Measurements from ENCODE around the gene CDC14B.
"Not testable (repeated sequence)": the region's sequence is repeated elsewhere in the genome, so short reads cannot be mapped to it uniquely, and the experiment has no call there.

The CDC14B gene

DNA sequence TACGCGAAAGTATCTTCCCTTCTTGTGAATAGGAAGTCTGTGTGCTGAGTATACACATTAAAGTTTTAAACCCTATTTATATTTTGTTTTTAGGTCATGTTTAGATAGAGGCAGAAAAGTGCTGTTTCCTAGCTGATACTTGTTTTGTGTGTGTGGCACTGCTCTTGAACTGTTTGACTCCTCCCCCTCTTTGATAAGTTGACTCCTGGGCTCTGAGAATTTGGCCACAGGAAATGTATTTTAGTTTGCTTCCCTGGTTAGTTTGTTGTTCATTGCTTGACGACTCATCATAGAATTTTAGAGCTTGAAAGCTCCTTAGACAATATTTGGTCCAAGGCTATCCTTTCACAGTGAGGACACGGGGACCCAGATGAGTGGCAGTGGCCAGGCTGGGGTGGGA, 2.0 kb upstream of the CDC14B start:
- DNase-seq, result no peak

- no peak for DNase-seq
These were observed 1.2 kb upstream of the CDC14B start for GRCh38 chr9:96620832-96621269.

- DNase-seq, result no peak
These were observed 505 bp upstream of the CDC14B start for GRCh38 chr9:96620181-96620514.

GRCh38 chr9:96619124-96619465, 548 bp downstream of the CDC14B start:
- DNase-seq, result no peak

DNA sequence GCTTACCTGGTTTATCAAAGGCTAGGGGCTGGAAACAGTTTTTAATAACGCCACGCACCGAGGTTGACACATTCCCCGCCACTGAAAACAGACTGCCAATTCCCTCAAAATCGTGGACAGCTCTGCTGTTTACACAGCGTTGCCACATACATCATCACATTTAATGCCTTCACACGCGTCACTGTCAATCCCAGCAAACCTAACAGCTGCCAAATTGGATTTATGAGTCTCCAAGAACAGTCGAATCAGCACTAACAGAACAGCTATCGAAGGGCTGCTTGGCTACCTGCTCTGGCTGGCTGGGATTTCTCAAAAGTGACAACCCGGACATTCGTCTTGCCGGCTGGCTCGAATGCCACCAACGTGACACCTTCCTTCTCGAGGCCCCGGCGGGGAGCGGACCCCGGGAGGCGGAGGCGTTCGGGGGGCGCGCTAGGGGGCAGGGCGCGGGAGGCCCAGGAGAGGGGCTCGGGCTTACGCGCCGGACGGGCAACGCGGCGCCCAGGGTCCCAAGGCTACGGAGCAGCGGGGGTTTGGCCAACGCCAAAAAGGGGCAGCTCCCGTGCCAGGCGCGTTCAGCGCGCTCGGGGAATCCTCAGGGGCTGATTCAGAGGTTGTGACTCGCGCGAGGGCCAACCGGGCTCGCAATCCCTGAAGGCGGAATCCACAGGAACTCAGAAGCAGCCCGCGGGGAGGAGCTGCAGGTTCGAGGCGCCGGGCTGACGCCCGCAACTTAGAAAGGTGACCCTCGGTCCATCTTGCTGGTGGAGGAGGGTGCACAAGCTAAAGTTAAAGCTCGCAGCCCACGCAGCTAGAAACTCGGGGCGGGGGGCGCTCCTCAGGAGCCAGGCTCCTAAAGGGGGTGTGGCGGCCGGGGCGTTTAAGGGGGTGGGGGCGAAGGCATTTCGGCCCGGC, 1.2 kb downstream of the CDC14B start:
- DNase-seq, result peak in 3 of 5 experiments; percentile 4 to 9 (median 8)

DNA sequence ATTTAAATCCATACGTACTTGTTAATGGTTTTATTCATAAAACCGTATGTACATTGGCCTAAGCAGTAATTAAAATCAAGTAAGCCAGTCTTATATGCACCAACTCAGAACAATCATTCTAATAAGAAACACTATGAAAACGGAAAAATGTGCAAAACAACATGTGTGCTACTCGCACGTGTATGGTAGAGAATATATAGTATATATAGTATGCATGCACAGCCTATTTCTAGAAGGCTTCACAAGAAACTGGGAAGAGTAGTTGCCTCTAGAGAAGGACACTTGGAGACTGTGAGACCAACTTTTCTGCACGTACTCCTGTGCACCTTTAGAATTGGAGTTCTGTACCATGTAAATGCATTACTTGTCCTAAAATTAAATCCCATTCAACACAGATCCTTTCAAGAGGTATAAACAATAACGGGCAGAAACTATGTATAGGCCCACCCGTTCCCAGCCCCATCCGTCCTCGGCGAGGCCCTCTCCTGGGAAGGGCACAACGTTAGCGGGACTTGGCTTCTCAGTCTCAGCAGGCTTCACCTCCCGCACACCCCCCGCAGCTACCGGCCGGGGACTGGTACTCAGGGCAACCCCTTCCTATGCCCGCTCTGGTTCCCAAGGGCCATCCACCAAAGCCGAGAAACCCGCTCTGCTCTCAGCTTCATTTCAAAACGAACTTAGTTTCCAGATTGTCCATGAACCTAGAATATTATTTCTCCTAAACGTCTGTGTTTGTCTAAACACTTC, 2.0 kb downstream of the CDC14B start:
- DNase-seq, result no peak

GRCh38 chr9:96616817-96617438, 2.7 kb downstream of the CDC14B start:
- DNase-seq, result no peak

DNA sequence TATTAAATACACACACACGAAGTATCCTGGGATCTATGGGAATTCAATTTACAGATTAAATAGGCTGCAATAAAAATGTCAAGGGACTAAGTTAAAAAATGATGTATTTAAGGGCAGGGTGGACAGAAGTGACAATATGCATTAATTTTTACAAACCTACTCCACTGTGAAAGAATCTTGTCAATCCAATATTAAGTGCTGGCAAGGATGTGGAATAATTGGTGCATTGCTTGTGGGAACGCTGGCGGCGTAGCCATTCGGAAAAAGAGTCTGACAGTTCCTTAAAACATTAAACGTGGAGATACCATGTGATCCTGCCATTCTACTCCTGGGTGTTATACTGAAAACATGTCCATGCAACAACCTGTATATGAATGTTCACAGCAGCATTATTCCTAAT, 4.2 kb downstream of the CDC14B start:
- no peak for DNase-seq

DNA sequence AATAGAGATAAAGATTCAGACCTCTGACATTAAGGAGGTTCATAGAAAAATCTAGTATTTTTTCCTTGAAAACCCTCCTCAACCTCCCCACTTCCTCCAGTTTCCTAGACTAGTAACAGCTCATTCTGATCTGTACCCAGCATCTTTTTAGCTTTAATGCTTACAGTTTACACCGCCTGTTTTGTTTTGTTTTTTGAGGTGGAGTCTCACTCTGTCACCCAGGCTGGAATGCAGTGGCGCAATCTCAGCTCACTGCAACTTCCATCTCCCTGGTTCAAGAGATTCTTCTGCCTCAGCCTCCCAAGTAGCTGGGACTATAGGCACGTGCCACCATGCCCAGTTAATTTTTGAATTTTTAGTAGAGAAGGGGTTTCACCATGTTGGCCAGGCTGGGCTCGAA, 5.0 kb downstream of the CDC14B start:
- DNase-seq, result not testable (repeated sequence)

DNA sequence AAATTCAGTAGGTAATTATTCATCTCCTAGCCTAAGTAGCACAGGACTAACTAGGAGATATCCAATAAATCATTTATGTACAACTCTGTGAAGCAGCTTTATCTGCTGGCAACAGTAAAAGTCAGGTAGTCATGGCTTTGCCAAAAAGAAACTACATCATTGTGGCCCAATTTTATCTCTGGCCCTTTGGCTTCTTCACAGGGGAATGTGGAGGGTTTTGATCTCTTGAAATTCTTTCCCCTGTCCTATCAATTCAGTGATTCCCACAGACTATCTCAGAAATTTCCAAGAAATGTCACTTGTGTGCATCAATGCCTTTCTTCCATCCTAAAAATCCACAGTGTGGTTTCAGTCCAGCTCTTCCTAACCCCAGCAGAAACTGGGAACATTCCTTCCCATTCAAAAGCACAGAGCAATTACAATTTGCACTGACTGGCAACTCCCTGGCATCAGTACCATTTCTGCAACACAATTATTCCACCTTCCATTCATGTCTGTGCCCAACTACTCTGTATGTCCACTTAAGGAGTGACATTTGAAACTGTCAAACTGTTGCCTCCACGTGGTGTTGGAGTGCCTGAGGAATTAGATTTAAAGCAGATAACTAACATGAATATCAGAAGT, 6.6 kb downstream of the CDC14B start:
- no peak for DNase-seq

- DNase-seq, result no peak
These were observed 7.3 kb downstream of the CDC14B start for GRCh38 chr9:96612105-96612965.

- DNase-seq, result no peak
These were observed 8.3 kb downstream of the CDC14B start for GRCh38 chr9:96611302-96611701.

DNA sequence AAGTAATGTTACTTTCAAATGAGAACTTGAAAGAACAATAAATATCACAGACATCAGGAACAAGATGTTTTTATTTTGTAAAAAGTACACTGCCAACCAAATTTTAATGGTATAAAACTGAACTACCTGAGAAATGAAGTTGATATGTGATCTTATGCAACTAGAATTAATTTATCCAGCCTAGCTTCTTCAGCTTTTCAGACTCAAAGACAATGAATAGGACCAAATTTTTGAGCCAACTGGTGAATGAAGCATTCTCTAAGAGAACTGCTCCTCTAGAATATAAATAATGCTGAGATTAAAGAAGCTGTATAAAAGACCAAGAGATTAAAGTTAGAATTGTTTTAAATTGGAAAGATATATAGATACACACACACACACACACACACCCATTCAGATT, 9.9 kb downstream of the CDC14B start:
- DNase-seq, result no peak

GRCh38 chr9:96607971-96608370, 11.7 kb downstream of the CDC14B start:
- no peak for DNase-seq

DNA sequence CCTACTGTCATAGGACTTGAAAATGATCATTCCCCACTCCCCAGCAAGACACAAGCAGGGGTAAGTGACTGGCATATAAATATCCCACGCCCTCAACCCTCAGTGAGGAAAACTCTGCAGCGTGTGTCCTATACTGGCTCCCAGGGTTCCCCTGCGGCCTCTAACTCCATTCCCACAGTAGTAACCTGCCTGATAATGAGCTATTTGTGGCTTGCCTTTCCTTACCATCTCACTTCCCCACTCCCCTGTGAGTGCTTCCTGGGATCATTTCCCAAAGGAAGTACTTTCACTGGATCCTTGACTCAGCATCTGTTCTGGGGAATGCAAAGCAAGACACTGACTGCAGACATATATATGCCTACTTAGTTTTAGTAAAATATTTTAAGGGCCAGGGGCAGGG, 14.3 kb downstream of the CDC14B start:
- DNase-seq, result no peak

GRCh38 chr9:96604004-96604319, 15.7 kb downstream of the CDC14B start:
- DNase-seq, result no peak

- DNase-seq, result no peak
These were observed 16.2 kb downstream of the CDC14B start for GRCh38 chr9:96603305-96604003.

- no peak for DNase-seq
These were observed 20.3 kb downstream of the CDC14B start for GRCh38 chr9:96599298-96599697.

DNA sequence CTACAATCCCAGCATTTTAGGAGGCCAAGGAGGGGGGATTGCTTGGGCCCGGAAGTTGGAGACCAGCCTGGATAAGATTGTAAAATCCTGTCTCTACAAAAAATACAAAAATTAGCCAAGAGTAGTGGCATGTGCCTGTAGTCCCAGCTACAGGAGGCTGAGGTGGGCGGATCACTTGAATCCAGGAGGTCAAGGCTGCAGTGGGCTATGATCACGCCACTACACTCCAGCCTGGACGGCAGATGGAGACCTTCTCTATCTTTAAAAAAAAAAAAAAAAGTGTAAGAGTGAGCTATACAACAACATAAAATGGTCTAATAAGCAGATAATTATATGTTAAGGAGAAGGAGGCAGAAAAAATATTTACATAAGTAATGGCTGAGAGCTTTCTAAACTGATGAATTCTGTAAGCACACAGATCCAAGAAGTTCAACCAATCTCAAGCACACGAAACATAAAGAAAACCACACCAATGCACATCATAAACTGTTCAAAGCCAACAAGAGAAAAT, 23.0 kb downstream of the CDC14B start:
- DNase-seq, result no peak

GRCh38 chr9:96587338-96588315, 32.0 kb downstream of the CDC14B start:
- DNase-seq, result no peak
